ENCODE measurements around the gene PPP1R15B. TPM values are rescaled to one million over a fixed set of nuclear protein-coding genes. Genes with fewer than 3 reads are reported as not detected.

Gene PPP1R15B
- total RNA-seq, 2 experiments from 2014 or later: 62.5 to 70.6 TPM

DNA sequence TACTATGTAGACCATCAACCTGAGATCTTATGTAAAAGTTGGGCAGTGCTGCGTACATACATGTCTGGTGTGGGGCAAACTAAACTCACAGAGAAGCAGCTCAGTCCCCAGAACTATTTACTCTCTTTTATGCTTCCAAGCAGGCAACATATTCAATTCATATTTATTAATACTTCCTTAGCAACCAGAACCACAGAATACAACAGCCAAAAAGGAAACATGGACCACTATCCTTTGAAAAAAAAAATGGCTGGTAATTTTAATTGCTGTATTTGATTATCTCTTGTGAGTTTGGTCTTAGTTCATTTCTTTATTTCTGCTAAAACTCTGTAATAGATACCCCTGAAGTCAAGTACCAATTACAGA lies 1.5 kb upstream of the PPP1R15B start:
- peaks cover 32% of the 10 kb centered on the region for H3K36me3 Mint-ChIP-seq (ENCODE audit: low read depth)
- peak overlapping the region; percentile 71 for H3K27ac Mint-ChIP-seq
- peaks cover 23% of the 10 kb centered on the region for H3K4me1 Mint-ChIP-seq
- no peak for DNase-seq
- no peaks in the 10 kb centered on the region for H3K27me3 Mint-ChIP-seq
- peak overlapping the region; percentile 49 for H3K4me3 Mint-ChIP-seq
- ChIA-PET POLR2A (no interaction called here), CTCF (interaction anchor here (1.5 kb wide), 2 partner anchors 18 to 87 kb away, joined by 4 to 6 read pairs; no protein-coding TSS in a partner anchor)
- no peaks in the 10 kb centered on the region for H3K9me3 Mint-ChIP-seq

DNA sequence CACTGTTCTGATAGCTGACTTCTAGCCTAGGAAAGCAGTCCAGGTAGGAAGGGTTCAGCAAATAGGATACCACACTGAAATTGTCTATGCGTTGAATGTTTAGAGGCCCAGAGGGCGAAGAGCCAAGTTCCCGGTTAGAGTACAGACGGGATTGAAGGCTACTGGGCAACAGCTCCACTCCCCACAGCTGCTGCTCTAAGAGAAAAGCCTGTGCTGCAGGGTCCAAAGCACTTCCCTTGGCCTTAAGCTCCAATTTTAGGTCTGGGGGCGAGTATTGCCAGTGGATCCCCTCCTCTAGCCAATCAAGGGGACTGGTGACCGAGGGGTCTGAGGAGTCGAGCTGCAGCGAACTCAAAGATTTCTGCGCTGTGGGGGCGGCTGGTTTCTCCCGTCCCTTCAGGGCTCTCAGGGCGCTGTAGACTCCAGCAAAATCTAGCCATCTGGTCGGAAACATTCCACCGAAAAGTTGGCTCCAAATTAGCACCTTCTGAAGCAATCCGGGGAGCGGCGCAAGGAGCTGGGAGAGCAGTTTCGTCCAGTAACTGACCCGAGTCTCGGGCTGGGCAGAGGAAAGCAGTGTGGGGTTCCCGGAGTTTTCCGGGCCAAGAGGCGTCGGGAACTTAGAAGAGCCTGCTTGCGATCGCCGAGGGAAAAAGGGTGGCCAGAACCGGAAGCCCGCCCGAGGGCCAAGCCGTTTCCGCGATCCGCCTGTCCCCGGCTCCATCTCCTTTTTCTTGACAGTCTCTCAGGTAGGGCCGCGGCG lies 748 bp downstream of the PPP1R15B start:
- Mint-ChIP-seq H3K27ac (peak overlapping the region; percentile 99), H3K4me3 (peak overlapping the region; percentile 99), H3K36me3 (ENCODE audit: low read depth) (peaks cover 45% of the 10 kb centered on the region)

GRCh38 chr1:204409836-204410687 lies 1.6 kb downstream of the PPP1R15B start:
- ChIA-PET CTCF (interaction anchor here (0.6 to 2.9 kb wide), 8 partner anchors 11 to 397 kb away, joined by 3 to 16 read pairs (median 3); no protein-coding TSS in a partner anchor), POLR2A (interaction anchor here (1.6 kb wide), 1 partner anchor 106 kb away, joined by 6 read pairs; the partner anchor contains the start of gene MDM4)
- H3K4me3 Mint-ChIP-seq: peak overlapping the region; percentile 99
- H3K9me3 Mint-ChIP-seq: no peaks in the 10 kb centered on the region
- DNase-seq: peak; percentile 12
- peaks cover 48% of the 10 kb centered on the region for H3K36me3 Mint-ChIP-seq (ENCODE audit: low read depth)
- H3K27me3 Mint-ChIP-seq: no peaks in the 10 kb centered on the region
- peak overlapping the region; percentile 99 for H3K27ac Mint-ChIP-seq
- H3K4me1 Mint-ChIP-seq: peaks cover 21% of the 10 kb centered on the region

More for the DNA sequence above, 748 bp downstream of the PPP1R15B start:
- Mint-ChIP-seq H3K27me3 (no peaks in the 10 kb centered on the region), H3K4me1 (peaks cover 15% of the 10 kb centered on the region), H3K9me3 (no peaks in the 10 kb centered on the region)
- peak; percentile 51 for DNase-seq
- ChIA-PET CTCF (interaction anchor here (0.6 to 2.9 kb wide), 8 partner anchors 12 to 169 kb away, joined by 3 to 16 read pairs (median 3); no protein-coding TSS in a partner anchor), POLR2A (interaction anchor here (1.6 kb wide), 1 partner anchor 105 kb away, joined by 6 read pairs; the partner anchor contains the start of gene MDM4)

DNA sequence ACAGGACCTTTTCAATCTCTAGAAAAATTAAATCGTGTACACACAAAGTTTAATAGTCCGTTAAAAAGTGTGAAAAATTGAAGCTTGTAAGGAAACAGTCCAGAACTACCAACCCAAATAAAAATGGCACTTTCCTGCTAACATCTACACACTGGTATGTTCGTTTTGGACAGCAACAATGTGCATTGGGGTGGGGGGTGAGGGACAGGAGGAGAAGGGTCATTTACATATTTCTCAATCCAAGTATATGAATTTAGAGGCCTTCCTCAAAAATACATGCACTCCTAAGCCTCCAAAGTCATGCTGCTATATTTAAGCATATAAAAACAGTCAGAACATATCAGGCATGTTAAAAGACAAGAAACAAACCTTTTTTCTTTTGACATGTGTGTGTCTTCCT lies 2.5 kb downstream of the PPP1R15B start:
- H3K4me1 Mint-ChIP-seq: peaks cover 25% of the 10 kb centered on the region
- CTCF ChIA-PET: interaction anchor here (2.9 kb wide), 1 partner anchor 10 kb away, joined by 16 read pairs; no protein-coding TSS in a partner anchor
- H3K27me3 Mint-ChIP-seq: no peaks in the 10 kb centered on the region
- H3K27ac Mint-ChIP-seq: peak overlapping the region; percentile 99
- H3K4me3 Mint-ChIP-seq: peak overlapping the region; percentile 99
- H3K36me3 Mint-ChIP-seq (ENCODE audit: low read depth): peaks cover 57% of the 10 kb centered on the region
- no peaks in the 10 kb centered on the region for H3K9me3 Mint-ChIP-seq
- DNase-seq: no peak
- POLR2A ChIA-PET: no interaction called here

DNA sequence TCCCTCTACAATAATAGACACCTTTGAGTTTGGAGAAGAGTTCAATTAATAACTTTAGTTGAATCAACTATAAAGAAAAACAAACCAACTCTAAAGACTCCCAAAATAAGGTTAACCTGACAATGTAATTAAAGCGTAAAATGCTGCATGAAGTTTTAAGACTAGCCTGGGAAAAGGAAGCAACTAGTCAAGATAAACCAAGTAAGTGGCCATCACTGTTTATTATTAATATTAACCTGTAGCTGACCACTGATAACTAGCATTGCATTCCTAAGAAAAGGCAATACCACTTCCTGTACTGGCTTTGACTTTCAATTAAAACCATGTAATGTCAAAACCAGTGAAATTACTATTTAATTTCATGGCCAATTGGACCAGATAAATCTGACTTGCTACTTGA lies 3.0 kb downstream of the PPP1R15B start:
- no peak for DNase-seq
- ChIA-PET POLR2A (no interaction called here), CTCF (interaction anchor here (2.9 kb wide), 1 partner anchor 10 kb away, joined by 16 read pairs; no protein-coding TSS in a partner anchor)
- Mint-ChIP-seq H3K36me3 (ENCODE audit: low read depth) (peaks cover 62% of the 10 kb centered on the region), H3K4me3 (peak overlapping the region; percentile 99), H3K4me1 (peaks cover 30% of the 10 kb centered on the region), H3K27me3 (no peaks in the 10 kb centered on the region), H3K27ac (peak overlapping the region; percentile 66), H3K9me3 (no peaks in the 10 kb centered on the region)

DNA sequence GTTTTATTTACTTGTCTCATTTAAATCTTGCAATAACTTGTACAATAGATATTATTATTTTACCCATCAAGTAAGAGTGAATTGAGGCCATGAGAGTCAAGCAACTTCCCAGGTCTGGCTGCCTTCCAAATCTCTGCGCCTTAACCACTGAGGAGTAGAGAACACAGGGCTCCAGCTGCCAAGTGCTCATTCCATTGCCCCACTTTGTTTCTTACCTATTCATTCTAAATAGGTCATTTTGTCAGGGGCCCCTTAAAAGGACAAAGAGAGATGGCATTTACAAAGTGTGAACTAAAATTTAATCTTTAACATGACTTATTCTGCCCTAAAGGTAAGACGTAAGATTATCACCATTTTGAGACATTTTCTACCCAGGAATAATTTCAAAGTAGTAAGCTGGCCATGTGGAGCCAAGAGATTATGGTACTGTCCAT lies 3.5 kb downstream of the PPP1R15B start:
- no peak for DNase-seq
- peak overlapping the region; percentile 99 for H3K4me3 Mint-ChIP-seq
- no peaks in the 10 kb centered on the region for H3K27me3 Mint-ChIP-seq
- POLR2A ChIA-PET: interaction anchor here (1.0 kb wide), 1 partner anchor 99 kb away, joined by 4 read pairs; no protein-coding TSS in a partner anchor
- H3K36me3 Mint-ChIP-seq (ENCODE audit: low read depth): peaks cover 63% of the 10 kb centered on the region
- no peaks in the 10 kb centered on the region for H3K9me3 Mint-ChIP-seq
- CTCF ChIA-PET: interaction anchor here (0.8 to 1.1 kb wide), 4 partner anchors 9 to 398 kb away, joined by 3 to 6 read pairs (median 3); no protein-coding TSS in a partner anchor
- peak overlapping the region; percentile 66 for H3K27ac Mint-ChIP-seq
- H3K4me1 Mint-ChIP-seq: peaks cover 31% of the 10 kb centered on the region

DNA sequence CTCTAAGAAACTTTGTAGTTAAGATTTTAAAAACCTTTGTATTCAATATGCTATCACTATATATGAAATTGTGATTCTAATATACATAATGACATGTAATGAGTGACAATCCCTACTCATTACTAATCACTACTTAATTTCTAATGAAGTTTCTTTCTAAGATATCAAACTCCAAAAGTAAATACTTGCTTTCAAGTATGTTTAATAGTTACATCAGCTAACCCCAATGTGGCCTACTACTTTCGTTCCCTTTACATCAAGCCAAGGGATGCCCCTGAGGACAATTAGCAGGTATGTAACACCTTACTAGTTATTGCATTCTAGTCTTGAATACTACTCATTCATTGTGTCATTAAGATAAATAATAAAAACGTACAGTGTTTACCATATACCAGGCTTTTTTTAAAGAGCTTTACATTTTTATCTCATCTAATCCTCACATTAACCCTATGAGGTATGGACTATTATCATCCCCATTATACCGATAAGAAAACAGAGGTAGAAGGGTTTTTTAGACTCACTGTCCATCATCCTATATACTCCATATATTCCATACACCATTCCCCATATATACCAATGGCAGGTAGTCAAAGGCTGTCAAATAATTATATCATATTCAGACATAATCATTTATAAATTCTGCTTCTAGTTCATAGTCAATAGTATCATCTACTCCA lies 4.2 kb downstream of the PPP1R15B start:
- no peaks in the 10 kb centered on the region for H3K27me3 Mint-ChIP-seq
- CTCF ChIA-PET: interaction anchor here (0.8 to 1.1 kb wide), 4 partner anchors 9 to 399 kb away, joined by 3 to 6 read pairs (median 3); no protein-coding TSS in a partner anchor
- H3K9me3 Mint-ChIP-seq: no peaks in the 10 kb centered on the region
- H3K4me3 Mint-ChIP-seq: peak overlapping the region; percentile 99
- peaks cover 66% of the 10 kb centered on the region for H3K36me3 Mint-ChIP-seq (ENCODE audit: low read depth)
- H3K27ac Mint-ChIP-seq: peak overlapping the region; percentile 55
- DNase-seq: no peak
- POLR2A ChIA-PET: interaction anchor here (0.6 to 1.0 kb wide), 2 partner anchors 100 to 517 kb away, joined by 3 to 4 read pairs; no protein-coding TSS in a partner anchor
- H3K4me1 Mint-ChIP-seq: peaks cover 28% of the 10 kb centered on the region

GRCh38 chr1:204406621-204407020 lies 5.0 kb downstream of the PPP1R15B start:
- POLR2A ChIA-PET: interaction anchor here (0.6 kb wide), 1 partner anchor 516 kb away, joined by 3 read pairs; no protein-coding TSS in a partner anchor
- Mint-ChIP-seq H3K27me3 (no peaks in the 10 kb centered on the region), H3K4me1 (peaks cover 25% of the 10 kb centered on the region), H3K9me3 (no peaks in the 10 kb centered on the region), H3K36me3 (ENCODE audit: low read depth) (peaks cover 72% of the 10 kb centered on the region), H3K4me3 (peak overlapping the region; percentile 99), H3K27ac (peak overlapping the region; percentile 62)
- CTCF ChIA-PET: no interaction called here
- DNase-seq: no peak

DNA sequence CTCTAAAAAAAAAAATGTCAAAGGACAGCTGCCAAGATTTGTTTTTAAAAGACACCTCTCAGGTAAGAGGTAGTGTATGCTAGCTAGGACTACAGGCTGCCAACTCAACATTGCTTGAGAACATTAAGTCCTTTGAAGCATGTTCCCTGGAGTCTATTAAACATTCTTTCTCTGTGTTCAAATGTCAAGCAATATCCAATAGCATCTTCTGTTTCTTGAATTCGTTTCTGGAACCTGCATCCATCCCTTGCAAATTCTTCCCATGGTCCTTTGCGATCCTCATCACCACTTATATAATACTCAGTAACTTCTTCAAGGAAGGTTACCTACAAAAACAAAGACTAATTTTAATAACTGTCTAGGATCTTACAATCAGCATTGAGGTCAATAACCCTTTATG lies 5.6 kb downstream of the PPP1R15B start:
- peak overlapping the region; percentile 99 for H3K4me3 Mint-ChIP-seq
- DNase-seq: no peak
- POLR2A ChIA-PET: no interaction called here
- H3K9me3 Mint-ChIP-seq: no peaks in the 10 kb centered on the region
- peaks cover 25% of the 10 kb centered on the region for H3K4me1 Mint-ChIP-seq
- H3K27ac Mint-ChIP-seq: peak overlapping the region; percentile 50
- peaks cover 78% of the 10 kb centered on the region for H3K36me3 Mint-ChIP-seq (ENCODE audit: low read depth)
- no peaks in the 10 kb centered on the region for H3K27me3 Mint-ChIP-seq
- CTCF ChIA-PET: interaction anchor here (0.6 kb wide), 2 partner anchors 123 to 528 kb away, joined by 3 read pairs; no protein-coding TSS in a partner anchor

- no peak overlapping the region for H3K27ac Mint-ChIP-seq
- no peaks in the 10 kb centered on the region for H3K9me3 Mint-ChIP-seq
- peaks cover 25% of the 10 kb centered on the region for H3K4me1 Mint-ChIP-seq
- H3K36me3 Mint-ChIP-seq (ENCODE audit: low read depth): peaks cover 73% of the 10 kb centered on the region
- DNase-seq: no peak
- ChIA-PET CTCF (no interaction called here), POLR2A (no interaction called here)
- H3K27me3 Mint-ChIP-seq: no peaks in the 10 kb centered on the region
- no peak overlapping the region for H3K4me3 Mint-ChIP-seq
These were observed 7.0 kb downstream of the PPP1R15B start for GRCh38 chr1:204404629-204405028.

GRCh38 chr1:204402391-204402790 lies 9.2 kb downstream of the PPP1R15B start:
- no peak overlapping the region for H3K27ac Mint-ChIP-seq
- H3K36me3 Mint-ChIP-seq (ENCODE audit: low read depth): peaks cover 62% of the 10 kb centered on the region
- H3K27me3 Mint-ChIP-seq: no peaks in the 10 kb centered on the region
- no peak overlapping the region for H3K4me3 Mint-ChIP-seq
- DNase-seq: no peak
- peaks cover 30% of the 10 kb centered on the region for H3K4me1 Mint-ChIP-seq
- H3K9me3 Mint-ChIP-seq: no peaks in the 10 kb centered on the region
- ChIA-PET POLR2A (interaction anchor here (0.6 kb wide), 1 partner anchor 13 kb away, joined by 5 read pairs; no protein-coding TSS in a partner anchor), CTCF (interaction anchor here (0.7 kb wide), 1 partner anchor 126 kb away, joined by 5 read pairs; no protein-coding TSS in a partner anchor)

DNA sequence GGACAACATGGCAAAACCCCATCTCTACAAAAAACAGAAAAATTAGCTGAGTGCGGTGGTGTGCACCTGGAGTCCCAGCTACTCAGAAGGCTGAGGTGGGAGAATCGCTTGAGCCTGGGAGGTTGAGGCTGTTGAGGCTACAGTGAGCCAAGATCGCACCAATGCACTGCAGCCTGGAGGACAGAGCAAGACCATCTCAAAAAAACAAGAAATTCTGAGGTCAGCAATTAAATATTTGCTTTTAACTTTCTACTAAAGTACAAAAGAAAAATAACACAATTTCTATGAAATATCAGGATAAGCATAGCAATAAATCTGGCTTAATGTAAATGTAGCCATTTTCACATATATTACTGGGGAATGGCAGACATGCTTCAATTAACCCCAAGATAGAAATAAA lies 9.9 kb downstream of the PPP1R15B start:
- Mint-ChIP-seq H3K36me3 (ENCODE audit: low read depth) (peaks cover 57% of the 10 kb centered on the region), H3K4me1 (peaks cover 27% of the 10 kb centered on the region), H3K4me3 (no peak overlapping the region), H3K9me3 (no peaks in the 10 kb centered on the region), H3K27ac (no peak overlapping the region), H3K27me3 (no peaks in the 10 kb centered on the region)
- no peak for DNase-seq
- ChIA-PET CTCF (interaction anchor here (0.7 kb wide), 1 partner anchor 126 kb away, joined by 5 read pairs; no protein-coding TSS in a partner anchor), POLR2A (interaction anchor here (0.6 kb wide), 1 partner anchor 14 kb away, joined by 5 read pairs; no protein-coding TSS in a partner anchor)

All from activated CD4-positive, alpha-beta T cell treated with anti-CD3 and anti-CD28 coated beads, Interleukin-2, amount 10 ng/mL, durations not matched to agents 7 days and 5 days (primary cell).